HG02938 (cell line): Measurements from ENCODE around the gene DOC2B.

Experiments used
- ATAC-seq: cut with Tn5 transposase; IDR thresholded peaks from one replicate; pipeline ENCODE4 v1.9.1; 2021; ENCODE audit warnings: mild to moderate bottlenecking, moderate library complexity; ENCODE audit not compliant: unreplicated experiment

DOC2B gene

DNA sequence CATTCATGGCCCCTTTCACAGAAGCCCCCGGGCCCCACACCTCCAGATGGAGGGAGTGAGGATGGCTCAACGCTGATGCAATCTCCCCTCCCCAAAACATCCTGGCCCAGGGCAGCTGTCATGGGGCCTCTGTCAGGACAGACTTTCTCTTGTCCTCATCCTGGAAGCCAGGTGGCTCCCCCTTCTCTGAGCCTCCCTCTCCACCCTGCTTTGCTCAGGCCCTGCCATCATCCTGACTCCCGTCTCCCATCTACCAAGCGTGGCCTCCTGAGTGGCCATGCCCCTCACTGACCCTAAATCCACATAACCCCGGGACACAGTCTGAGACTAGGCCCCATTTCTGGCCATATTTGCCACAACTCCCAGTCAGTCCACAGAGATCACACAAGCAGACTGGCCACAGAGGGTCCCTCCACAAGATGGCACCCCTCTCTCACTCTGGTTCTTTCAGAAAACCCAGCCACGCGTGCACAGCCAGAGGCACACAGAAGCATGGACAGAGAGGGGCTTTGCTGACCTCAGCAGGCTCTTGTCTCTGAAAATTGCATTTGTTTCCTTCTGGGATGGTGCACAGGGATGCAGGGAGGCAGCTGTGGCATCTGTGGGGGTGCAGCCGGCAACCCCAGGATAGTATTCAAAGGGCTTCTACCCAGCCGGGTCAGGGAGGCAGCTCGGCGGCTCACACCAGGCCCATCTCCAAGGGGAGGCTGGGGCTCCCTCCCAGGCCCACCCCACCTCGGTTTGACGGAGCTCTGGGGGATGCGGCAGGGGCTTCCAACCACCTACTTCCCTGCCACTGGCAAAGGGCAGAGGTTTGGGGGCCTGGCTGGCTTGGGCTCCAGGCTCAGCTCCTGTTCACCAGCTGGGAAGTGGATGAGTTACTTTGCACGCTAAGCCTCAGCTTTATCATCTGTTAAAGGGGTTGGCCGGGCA, 16.9 kb downstream of the DOC2B start:
- ATAC-seq: no peak

DNA sequence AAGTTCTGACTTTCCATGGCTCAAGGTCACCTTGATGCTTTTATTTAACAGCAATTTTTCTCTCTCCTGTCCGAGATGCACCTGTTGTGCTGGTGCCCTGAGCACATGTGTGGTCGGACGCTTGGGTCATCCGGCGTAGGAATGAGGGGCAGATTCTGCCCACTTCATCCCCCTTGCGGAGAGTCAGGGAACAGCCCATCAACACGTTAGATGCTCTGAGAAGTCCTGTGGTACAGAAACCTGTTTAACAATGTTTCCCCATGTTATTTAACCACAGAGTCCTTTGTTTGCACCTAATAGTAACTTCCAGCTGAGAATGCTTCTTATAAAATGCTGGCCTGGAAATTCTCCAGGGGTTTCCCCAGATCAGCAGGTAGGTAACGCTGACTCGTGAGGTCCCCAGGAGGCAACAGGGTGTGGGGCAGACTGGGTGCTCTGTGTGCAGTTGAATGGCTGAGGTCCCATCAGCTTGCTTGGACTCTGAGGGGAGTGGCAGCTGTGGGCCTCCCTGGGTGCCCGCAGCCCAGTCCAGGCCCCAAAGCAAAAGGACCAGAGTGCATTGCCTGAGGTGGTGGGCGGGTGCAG, 17.8 kb downstream of the DOC2B start:
- no peak for ATAC-seq

DNA sequence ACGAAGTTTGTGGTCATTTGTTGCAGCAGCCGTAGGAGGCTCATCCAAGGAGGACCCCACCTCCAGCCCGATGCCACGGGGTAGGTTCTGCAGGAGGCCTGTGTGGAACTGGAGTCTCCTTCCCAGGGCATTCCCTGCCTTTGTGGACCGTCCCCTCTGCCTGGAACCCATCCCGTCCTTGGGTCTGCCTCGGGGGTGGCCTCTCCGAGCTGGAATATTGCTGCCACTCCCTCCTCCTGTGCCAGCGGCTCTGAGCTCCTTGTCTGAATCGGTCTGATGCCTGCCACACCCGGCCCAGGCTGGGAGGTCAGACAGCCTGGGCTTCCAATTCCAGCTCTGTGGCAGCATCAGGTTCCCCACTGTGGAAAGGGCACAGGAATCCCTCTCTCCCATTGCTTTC, 18.8 kb downstream of the DOC2B start:
- ATAC-seq: no peak

DNA sequence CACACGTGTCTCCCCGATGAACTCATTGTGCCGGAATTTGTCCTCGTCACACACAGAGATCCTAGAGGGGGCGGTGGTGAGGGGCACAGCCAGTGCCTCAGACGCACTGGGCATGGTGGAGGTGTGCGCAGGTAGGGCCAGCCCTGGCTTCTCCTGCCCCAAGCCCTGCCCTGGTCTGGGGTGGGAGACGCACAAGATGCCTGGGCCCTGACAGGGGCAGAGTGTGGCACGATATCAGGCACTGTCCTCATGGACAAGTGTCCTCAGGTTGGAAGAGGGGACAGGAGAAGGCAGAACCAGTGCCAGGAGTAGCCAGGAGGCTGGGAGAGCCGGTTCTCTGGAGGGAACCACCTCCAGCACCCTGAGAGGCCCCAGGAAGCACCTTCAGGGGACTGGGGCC, 20.0 kb downstream of the DOC2B start:
- no peak for ATAC-seq

DNA sequence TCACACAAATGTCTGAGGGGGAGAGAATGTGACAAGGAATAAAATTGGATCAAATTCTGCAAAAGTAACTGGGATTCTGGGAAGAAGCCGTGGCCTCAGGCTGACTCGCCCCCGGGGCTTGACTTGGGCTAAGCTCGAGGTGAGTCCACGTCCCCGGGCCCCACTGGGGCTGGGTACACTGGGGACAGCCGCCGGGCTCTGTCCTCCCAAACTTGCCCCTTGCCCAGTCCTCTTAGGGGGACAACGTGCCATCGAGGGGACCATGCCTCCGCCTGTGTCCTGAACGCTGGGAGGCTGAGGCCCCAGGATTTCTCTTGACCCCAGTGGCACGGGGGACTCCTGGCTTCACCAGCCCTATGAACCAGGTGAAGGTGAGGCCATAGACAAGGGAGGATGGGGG, 21.1 kb downstream of the DOC2B start:
- no peak for ATAC-seq

DNA sequence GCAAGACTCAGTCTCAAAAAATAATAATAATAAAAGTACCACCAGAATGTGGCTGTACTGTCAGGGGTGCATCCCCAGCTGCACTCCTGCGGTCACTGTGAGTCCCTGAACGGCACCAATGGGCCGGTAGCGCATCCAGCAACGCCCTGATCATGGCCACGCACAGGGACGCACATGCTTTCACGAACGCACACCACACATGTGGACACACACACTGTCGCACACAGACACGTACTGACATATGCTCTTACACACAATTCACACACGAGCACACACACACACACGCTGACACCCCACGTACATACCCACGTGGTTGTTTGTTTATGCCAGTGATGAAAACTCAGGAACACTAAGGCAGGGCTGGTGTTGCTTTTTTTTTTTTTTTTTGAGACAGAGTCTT, 21.8 kb downstream of the DOC2B start:
- no peak for ATAC-seq

DNA sequence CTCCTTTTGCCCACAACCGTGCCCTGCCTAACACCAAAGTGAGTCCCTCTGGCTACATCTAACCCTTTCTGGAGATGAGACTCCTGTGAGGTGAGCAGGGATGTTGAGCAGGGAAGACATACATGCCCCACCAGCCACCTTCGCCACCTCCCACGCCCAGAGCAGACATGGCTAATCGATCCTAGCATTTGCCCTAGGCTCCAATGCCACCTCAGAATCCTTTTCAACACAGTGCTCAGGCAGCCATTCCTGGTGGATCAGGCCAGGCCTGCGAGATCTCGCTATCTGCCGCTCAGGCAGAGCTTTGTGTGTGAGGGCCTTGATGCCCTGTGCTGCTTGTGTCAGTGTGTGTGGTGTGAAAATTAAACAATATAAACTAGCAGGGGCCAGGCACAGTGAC, 23.1 kb downstream of the DOC2B start:
- no peak for ATAC-seq

DNA sequence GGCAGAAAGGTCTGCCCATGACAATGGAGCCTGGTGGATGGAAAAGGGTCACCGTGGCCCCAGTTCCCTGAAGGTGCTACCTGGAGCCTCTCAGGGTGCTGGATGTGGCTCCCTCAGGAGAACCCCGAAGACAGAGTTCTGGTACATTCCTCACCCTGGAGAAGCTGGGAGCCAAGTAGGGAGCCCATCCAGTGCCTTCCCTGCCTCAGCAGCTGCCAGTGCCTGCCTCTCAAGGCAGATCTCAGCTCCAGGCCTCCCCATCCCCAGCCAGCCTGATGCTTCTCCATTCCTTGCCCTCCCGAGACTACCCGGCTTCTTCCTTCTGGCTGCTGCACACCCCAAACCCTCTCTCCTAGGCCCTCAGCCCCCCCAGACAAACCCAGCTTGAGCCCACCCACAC, 23.5 kb downstream of the DOC2B start:
- no peak for ATAC-seq

DNA sequence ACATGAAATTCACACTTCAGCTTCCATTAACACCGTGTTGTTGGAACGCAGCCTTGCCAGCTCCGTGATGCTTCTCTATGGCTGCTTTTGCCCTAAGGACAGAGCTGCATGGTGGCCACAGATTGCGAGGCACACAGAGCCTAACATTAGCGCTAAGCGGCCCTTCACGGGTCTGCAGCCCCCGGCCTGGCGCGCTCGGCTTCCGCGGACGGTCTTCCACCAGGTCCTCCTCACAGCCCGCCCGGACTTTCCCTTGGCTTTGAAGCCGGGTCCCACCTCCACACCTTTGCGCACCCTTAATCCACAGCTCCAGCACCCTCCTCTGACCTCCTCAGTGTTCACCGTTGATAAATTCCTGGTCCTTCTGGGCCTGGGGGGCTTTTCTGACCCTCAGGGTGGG, 24.5 kb downstream of the DOC2B start:
- no peak for ATAC-seq

DNA sequence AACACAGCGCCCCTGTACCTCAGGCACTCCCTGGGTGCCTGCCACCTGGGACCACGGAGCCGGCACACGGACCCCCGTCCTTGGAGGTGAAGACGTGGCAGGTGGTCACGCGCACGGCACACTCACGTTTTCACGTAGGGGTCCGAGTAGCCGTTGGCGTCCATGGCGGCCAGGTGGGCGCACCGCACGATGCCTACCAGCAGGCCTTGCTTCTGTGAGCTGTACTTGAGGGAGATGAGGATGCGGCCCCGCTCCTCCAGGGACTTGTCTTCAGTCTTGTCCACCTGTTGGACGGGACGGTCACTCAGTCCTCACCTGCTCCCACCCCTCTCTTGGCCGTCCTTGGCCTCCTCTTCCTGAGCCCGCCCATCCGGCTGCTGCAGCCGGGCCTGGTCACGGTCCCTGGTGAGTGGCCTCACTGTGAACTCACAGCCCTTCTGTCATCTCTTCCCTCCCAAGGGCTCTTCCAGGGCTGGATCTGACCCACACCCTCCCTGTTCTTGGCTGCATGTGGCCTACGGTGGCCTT, 25.3 kb downstream of the DOC2B start:
- no peak for ATAC-seq

DNA sequence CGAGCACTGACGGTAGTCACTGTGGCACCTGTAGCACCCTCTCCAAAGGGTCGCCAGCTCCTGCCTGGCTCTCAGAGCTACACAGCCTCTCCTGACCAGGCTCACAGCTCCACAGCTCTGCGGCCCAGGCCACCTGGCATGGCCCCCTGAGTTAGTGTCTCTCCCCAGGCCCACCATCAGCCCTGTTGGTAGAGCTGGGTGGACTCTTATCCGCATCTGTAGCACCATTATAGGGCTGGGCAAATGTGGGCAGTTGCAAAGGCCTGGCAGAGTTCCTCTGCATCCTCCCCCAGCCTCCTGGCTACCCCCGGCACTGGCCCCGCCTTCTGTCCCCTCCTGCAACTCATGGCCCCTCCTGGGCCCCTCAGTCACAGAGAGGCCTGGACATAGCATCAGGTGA, 25.9 kb downstream of the DOC2B start:
- no peak for ATAC-seq

DNA sequence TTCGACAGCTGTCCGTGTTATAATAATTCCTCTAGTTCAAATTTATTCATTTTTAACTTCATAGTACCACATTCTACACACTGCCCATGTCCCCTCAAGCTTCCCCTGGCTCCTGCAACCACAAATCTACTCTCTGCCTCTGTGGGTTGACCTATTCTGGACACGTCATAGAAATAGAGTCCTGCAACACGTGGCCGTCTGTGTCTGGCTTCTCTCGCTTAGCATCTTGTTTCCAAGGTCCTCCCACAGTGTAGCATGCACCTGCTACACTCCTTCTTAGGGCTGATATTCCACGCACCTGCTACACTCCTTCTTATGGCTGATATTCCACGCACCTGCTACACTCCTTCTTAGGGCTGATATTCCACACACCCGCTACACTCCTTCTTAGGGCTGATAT, 27.6 kb downstream of the DOC2B start:
- ATAC-seq: no peak

DNA sequence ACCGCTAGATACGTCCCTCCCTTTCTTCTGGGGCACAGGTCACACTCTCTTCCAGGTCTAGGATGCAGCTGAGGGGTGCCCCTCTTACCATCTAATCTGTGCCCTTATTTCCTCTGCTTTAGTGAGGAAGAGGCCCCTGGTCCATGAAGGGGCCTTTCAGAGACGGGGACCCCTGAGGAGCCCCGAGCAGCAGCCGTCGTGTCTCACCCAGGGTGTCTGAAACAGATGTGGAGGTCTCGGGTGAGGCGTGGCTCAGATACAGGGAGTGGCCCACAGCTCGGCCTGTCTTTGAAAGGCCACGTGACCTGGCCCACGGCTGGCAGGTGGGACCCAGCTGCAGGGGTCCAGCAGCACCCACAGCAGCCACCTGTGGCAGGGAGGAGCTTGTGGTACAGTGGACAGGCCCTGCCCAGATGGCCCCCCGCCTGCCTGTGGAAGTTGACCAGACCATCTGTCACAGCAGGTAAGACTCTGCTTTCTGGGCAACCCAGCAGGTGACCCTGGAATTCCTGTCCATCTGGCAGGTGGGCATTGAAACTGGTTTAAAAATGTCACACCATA, 28.5 kb downstream of the DOC2B start:
- ATAC-seq: no peak

DNA sequence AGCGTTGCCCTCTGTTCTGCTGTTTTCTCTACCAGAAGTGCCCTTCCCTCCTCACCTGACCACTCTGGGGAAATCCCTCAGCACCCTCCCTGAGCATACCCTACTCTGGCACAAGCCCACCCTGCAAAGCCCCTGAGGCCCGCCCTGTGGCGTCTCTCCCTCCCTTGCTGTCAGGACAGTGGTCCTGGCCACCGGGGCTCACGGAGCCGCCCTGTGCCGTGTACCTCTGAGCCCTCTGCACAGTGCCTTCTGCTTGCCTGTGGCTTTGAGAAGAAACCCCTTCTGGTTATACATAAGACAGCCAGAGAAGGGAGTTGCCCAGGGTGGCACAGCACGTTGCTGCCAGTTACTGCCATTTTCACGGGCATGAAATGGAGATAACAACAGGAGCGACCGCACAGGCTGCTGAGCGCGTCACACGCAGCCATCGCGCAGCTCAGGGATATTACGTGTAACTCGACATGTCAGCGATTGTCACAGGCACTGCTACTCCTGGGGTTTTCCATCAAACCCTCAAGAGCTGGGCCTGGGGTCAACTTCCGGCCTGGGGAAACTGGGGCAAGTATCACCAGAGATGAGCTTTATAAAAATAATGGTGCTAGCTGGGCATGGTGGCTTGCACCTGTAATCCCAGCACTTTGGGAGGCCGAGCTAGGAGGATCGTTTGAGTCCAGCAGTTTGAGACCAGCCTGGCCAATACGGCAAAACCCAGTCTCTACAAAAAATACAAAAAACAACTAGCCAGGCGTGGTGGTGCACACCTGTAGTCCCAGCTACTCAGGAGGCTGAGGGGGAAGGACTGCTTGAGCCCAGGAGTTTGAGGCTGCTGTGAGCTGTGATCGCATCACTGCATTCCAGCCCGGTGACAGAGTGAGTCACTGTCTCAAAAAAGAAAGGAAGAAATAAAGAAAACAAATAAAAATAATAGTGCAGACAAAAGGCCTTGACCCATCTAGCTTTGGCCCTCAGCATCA, 29.3 kb downstream of the DOC2B start:
- ATAC-seq: no peak

DNA sequence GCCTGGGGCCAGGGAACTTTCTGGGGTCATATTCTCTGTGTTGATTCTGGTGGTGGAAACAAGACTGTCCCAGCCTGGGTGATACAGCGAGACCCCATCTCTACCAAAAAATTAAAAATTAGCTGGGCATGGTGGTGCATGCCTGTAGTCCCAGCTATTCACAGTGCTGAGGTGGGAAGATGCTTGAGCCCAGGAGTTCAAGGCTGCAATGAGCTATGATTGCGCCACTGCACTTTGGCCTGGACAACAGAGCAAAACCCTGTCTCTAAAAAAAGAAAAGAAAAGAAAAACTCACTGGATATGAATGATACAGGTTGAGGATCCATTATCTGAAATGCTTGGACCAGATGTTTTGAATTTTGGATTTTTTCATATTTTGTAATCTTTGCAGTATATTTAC, 30.4 kb downstream of the DOC2B start:
- no peak for ATAC-seq

DNA sequence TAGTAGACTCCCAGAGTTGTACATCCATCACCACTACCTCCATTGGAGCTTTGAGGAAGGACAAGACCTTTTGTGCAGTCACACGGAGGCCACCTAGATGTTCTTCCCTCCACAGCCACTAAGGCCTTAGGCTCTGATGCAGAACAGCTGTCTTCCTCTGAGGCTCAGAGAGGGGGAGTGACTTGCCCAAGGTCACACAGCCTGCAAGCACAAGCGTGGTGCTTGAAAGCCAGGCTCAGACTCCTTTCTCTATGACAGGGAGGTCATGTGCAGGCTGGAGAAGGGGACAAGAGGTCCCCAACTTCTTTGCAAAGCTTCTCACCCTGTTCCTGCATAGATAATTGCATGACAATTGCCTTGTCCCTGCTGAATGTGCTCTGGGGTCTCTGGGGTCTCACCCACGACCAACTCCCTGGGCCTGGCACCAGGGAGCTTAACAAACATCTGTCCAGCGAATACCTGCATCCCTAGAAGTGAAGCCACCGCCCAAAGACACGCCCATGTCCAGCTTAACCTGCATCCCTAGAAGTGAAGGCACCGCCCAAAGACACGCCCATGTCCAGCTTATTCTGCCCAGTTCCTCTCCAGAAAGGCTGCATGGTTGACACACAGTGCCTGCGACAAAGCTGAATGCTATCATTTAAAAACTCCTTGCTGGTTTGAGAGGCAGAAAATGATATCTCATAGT, 31.4 kb downstream of the DOC2B start:
- no peak for ATAC-seq

DNA sequence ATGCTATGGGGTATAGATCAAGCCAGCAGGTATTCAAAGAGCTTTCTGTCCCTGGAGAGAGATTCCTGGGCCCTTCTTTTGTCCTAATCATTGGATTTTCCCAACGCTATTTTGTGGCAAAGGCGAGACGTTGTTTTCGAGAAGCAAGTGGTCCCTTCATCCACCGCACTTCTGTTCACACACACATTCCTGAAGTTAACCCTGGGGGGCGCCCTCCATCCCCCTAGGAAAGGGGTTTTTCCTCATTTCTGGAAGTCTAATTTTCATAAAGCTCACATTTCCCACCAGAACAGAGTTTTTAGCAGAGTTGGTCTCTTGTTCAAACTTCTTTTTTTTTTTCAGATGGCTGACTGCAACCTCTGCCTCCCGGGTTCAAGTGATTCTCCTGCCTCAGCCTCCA, 32.2 kb downstream of the DOC2B start:
- no peak for ATAC-seq

DNA sequence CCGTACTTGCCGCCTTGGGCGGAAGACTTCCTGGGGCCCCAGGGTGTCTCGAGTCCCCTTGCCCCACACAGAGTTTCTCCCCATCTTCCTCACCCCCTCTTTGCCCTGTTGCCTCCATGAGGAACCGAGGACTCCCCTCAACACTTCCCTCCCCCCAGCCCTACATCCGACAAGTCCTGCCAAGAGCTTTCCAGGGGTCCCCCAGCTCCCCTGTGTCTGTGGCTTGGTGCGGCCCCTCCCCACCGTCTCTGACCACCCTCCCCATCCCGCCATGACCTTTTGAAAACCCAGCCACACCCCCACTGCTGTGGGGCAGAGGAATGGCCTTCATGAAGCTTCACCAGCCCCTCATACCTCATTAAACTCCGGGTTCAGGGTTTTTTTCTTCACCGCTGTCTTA, 32.7 kb downstream of the DOC2B start:
- ATAC-seq: no peak

DNA sequence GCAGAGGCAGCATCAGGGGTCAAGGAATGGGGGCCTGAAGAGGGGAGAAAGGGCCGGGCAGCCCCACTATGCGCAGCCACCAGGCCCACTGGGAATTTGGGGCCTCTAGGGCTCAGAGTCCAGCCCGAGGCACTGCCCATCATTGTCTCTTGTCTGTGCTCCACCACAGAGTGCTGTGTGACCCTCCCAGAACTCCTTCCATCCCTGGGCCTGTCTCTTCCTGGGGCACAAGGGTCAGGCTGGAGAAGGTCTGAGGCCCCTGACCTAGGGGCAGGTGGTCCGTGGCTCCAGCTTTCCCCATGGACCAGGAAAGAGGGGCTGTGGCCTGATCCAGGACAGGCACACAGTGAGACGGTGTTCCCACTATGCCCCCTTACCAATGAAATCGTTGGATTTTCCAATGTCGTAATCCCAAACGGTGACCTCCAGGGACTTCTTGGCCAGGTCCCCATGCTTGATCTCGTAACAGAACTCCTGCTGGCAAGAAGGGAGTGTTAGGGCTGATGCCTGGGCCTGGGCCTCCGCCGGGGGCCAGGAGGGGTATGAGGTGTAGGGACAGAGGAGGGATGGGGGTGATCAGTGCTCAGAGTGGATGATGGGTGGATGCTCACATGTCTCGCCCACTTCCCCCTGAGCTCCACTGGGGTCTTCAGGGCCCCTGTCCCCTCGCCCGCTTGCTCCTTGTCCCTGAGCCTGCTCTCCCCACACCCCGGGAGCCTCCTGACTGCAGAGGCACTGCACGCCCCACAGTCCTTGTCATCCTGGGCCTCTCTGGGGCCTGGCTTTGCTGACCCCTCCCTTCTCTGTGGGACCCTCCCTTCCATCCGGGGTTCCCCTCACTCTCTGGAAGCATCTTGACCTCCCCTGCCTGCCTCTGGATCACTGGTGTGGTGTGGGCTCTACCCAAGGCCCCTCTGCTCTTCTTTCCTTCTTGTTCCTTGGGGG, 33.4 kb downstream of the DOC2B start:
- no peak for ATAC-seq
